Activated CD4-positive, CD25-positive, alpha-beta regulatory T cell treated with anti-CD3 and anti-CD28 coated beads, Interleukin-2, amount 50 U/mL, for 72 hours (primary cell): ENCODE data around the gene IPO8.
"Not testable (repeated sequence)": the region's sequence is repeated elsewhere in the genome, so short reads cannot be mapped to it uniquely, and the experiment has no call there.

Experiments used
- DNase-seq: peaks from one replicate; pipeline ENCODE4 v3.0.0; 2021

IPO8 gene

GRCh38 chr12:30687265-30687986, 8.2 kb downstream of the IPO8 start:
- DNase-seq = no peak

GRCh38 chr12:30679241-30679640, 16.4 kb downstream of the IPO8 start:
- DNase-seq = no peak

GRCh38 chr12:30678221-30678620, 17.4 kb downstream of the IPO8 start:
- no peak for DNase-seq

GRCh38 chr12:30661210-30661609, 34.5 kb downstream of the IPO8 start:
- no peak for DNase-seq

GRCh38 chr12:30652034-30652696, 43.5 kb downstream of the IPO8 start:
- no peak for DNase-seq

GRCh38 chr12:30646821-30647220, 48.8 kb downstream of the IPO8 start:
- no peak for DNase-seq

GRCh38 chr12:30643366-30643765, 52.3 kb downstream of the IPO8 start:
- no peak for DNase-seq

- no peak for DNase-seq
These were observed 55.3 kb downstream of the IPO8 start for GRCh38 chr12:30640392-30640791.

GRCh38 chr12:30635385-30635784, 60.3 kb downstream of the IPO8 start:
- no peak for DNase-seq

- no peak for DNase-seq
These were observed 63.9 kb downstream of the IPO8 start for GRCh38 chr12:30631740-30632139.

- DNase-seq = no peak
These were observed 64.7 kb downstream of the IPO8 start for GRCh38 chr12:30630979-30631285.

GRCh38 chr12:30630076-30630978, 65.3 kb downstream of the IPO8 start:
- DNase-seq = no peak

- no peak for DNase-seq
These were observed 68.8 kb downstream of the IPO8 start for GRCh38 chr12:30626847-30627246.

GRCh38 chr12:30624009-30624408, 71.7 kb downstream of the IPO8 start:
- DNase-seq = no peak

GRCh38 chr12:30622509-30622908, 73.2 kb downstream of the IPO8 start:
- DNase-seq = no peak

- DNase-seq = not testable (repeated sequence)
These were observed 73.9 kb downstream of the IPO8 start for GRCh38 chr12:30621663-30622241.

GRCh38 chr12:30617346-30618016, 78.2 kb downstream of the IPO8 start:
- DNase-seq = no peak

GRCh38 chr12:30614031-30614430, 81.6 kb downstream of the IPO8 start:
- no peak for DNase-seq

- DNase-seq = no peak
These were observed 82.4 kb downstream of the IPO8 start for GRCh38 chr12:30613119-30613830.

- no peak for DNase-seq
These were observed 85.0 kb downstream of the IPO8 start for GRCh38 chr12:30610718-30611117.

GRCh38 chr12:30609819-30610218, 85.8 kb downstream of the IPO8 start:
- not testable (repeated sequence) for DNase-seq

GRCh38 chr12:30604302-30604701, 91.4 kb downstream of the IPO8 start:
- DNase-seq = not testable (repeated sequence)
